A549 (cell line): Measurements from ENCODE around the gene SLC24A3.

Experiments
- HOXB5 ChIP-seq: fragments of 250-450 bp; sonication (Bioruptor Pico); IDR thresholded peaks from 2 replicates; pipeline ENCODE4 v1.5.0; 2020; ENCODE audit warnings: mild to moderate bottlenecking, moderate library complexity
- JUN ChIP-seq, 2 experiments: fragments of >200 bp; sonication (Bioruptor Twin); formaldehyde crosslinking; IDR thresholded peaks; 2 replicates in 1 of 2; 3 replicates in 1 of 2; pipeline ENCODE4 v1.6.1; 2016 to 2017
- KDM5A ChIP-seq: fragments of 200-600 bp; sonication (generic); IDR thresholded peaks from 2 replicates; pipeline ENCODE4 v1.6.1; 2016; ENCODE audit warnings: antibody characterized with exemption, mild to moderate bottlenecking
- NR3C1 ChIP-seq: fragments of >200 bp; sonication (Bioruptor Twin); formaldehyde crosslinking; IDR thresholded peaks from 3 replicates; pipeline ENCODE4 v1.6.1; 2017
- POLR2AphosphoS2 ChIP-seq: conservative IDR thresholded peaks from 2 replicates; pipeline ENCODE4 v1.6.1; 2012; ENCODE audit warnings: low read length, improper control_type of control experiment, inconsistent platforms
- RCOR1 ChIP-seq: fragments of 150-350 bp; IDR thresholded peaks from 2 replicates; pipeline ENCODE4 v1.6.1; 2014; ENCODE audit warnings: antibody characterized with exemption, low read length, low read depth
- RNF2 ChIP-seq: fragments of 200-600 bp; sonication (generic); IDR thresholded peaks from 2 replicates; pipeline ENCODE4 v1.6.1; 2016; ENCODE audit warnings: low read depth, mild to moderate bottlenecking, antibody characterized with exemption, moderate library complexity, borderline replicate concordance
- SMC3 ChIP-seq: fragments of >200 bp; sonication (Bioruptor Twin); formaldehyde crosslinking; IDR thresholded peaks from 3 replicates; pipeline ENCODE4 v1.6.1; 2018; ENCODE audit warnings: inconsistent platforms
- SREBF2 ChIP-seq: fragments of 450-650 bp; IDR thresholded peaks from 2 replicates; pipeline ENCODE4 v1.6.1; 2014; ENCODE audit warnings: mild to moderate bottlenecking, moderate library complexity
- TF ChIP-seq, protein P1 (sequence below): fragments of >200 bp; sonication (Bioruptor Twin); formaldehyde crosslinking; IDR thresholded peaks from 3 replicates; pipeline ENCODE4 v1.5.1; 2016
- TF ChIP-seq, protein P2 (sequence below): fragments of 200-600 bp; sonication (generic); IDR thresholded peaks from 2 replicates; pipeline ENCODE4 v1.6.1; 2016; ENCODE audit warnings: antibody characterized with exemption, mild to moderate bottlenecking, moderate library complexity

DNA sequence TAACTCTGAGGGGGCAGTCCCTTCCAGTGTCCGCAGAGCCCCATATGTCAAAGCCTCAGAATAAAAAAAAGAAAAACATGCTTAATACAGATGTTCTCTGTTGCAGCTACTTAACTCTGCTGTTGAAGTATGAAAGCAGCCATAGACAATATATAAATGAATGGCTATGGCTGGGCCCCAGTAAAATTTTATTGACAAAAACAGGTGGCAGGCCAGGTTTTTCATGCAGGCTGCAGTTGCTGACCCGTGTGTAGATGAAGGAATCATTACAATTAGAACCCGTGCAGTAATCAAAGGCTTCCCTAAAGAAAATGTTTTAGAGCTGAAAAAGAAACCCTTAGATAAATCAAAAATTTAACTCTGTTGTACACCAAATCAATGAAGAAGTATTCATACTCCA is 532.7 kb downstream of the SLC24A3 start:
- no peak for TF ChIP-seq SMC3
- TF ChIP-seq, protein P1, sequence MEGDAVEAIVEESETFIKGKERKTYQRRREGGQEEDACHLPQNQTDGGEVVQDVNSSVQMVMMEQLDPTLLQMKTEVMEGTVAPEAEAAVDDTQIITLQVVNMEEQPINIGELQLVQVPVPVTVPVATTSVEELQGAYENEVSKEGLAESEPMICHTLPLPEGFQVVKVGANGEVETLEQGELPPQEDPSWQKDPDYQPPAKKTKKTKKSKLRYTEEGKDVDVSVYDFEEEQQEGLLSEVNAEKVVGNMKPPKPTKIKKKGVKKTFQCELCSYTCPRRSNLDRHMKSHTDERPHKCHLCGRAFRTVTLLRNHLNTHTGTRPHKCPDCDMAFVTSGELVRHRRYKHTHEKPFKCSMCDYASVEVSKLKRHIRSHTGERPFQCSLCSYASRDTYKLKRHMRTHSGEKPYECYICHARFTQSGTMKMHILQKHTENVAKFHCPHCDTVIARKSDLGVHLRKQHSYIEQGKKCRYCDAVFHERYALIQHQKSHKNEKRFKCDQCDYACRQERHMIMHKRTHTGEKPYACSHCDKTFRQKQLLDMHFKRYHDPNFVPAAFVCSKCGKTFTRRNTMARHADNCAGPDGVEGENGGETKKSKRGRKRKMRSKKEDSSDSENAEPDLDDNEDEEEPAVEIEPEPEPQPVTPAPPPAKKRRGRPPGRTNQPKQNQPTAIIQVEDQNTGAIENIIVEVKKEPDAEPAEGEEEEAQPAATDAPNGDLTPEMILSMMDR: no peak
- TF ChIP-seq RNF2: no peak
- no peak for TF ChIP-seq SREBF2
- TF ChIP-seq KDM5A: no peak
- TF ChIP-seq JUN (IDR thresholded peaks at IDR 0.05): no peak
- TF ChIP-seq RCOR1: no peak
- TF ChIP-seq HOXB5 (CRISPR knock-in tag): no peak
- no peak for TF ChIP-seq POLR2AphosphoS2
- TF ChIP-seq NR3C1: no peak
- TF ChIP-seq, protein P2, sequence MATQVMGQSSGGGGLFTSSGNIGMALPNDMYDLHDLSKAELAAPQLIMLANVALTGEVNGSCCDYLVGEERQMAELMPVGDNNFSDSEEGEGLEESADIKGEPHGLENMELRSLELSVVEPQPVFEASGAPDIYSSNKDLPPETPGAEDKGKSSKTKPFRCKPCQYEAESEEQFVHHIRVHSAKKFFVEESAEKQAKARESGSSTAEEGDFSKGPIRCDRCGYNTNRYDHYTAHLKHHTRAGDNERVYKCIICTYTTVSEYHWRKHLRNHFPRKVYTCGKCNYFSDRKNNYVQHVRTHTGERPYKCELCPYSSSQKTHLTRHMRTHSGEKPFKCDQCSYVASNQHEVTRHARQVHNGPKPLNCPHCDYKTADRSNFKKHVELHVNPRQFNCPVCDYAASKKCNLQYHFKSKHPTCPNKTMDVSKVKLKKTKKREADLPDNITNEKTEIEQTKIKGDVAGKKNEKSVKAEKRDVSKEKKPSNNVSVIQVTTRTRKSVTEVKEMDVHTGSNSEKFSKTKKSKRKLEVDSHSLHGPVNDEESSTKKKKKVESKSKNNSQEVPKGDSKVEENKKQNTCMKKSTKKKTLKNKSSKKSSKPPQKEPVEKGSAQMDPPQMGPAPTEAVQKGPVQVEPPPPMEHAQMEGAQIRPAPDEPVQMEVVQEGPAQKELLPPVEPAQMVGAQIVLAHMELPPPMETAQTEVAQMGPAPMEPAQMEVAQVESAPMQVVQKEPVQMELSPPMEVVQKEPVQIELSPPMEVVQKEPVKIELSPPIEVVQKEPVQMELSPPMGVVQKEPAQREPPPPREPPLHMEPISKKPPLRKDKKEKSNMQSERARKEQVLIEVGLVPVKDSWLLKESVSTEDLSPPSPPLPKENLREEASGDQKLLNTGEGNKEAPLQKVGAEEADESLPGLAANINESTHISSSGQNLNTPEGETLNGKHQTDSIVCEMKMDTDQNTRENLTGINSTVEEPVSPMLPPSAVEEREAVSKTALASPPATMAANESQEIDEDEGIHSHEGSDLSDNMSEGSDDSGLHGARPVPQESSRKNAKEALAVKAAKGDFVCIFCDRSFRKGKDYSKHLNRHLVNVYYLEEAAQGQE: no peak
